CD4-positive, CD25-positive, alpha-beta regulatory T cell (primary cell): Measurements from ENCODE around the gene HACD1. TPM values are rescaled to one million over a fixed set of nuclear protein-coding genes. Genes with fewer than 3 reads are reported as not detected.

ENCODE experiments used
- ATAC-seq, 2 donors: fragments of 150-1000 bp; cut with Tn5 transposase; one replicate each; pipeline ENCODE4 v1.10.0; 2021; ENCODE audit warnings: low read depth in 2 of 2, moderate number of reproducible peaks in 2 of 2, moderate library complexity in 1 of 2
- DNase-seq, 3 donors: peaks; one replicate each; pipeline versions ENCODE4 v3.0.0 to v3.0.0-alpha.2; 2012 to 2022; ENCODE audit warnings: mixed read lengths in 1 of 3
- H3K27ac ChIP-seq: one replicate; pipeline ENCODE4 v1.7.0; 2013; ENCODE audit warnings: mild to moderate bottlenecking, low read length; ENCODE audit not compliant: insufficient read depth, poor library complexity, severe bottlenecking
- H3K27me3 ChIP-seq: one replicate; pipeline ENCODE4 v1.7.0; 2013; ENCODE audit warnings: low read length; ENCODE audit not compliant: control insufficient read depth, insufficient read depth
- H3K36me3 ChIP-seq: one replicate; pipeline ENCODE4 v1.7.0; 2013; ENCODE audit warnings: mild to moderate bottlenecking, low read length, moderate library complexity; ENCODE audit not compliant: control insufficient read depth, insufficient read depth
- H3K4me1 ChIP-seq: 2 replicates; pipeline ENCODE4 v1.7.0; 2013; ENCODE audit warnings: mild to moderate bottlenecking, low read length; ENCODE audit not compliant: insufficient read depth, control insufficient read depth, poor library complexity, severe bottlenecking
- H3K4me3 ChIP-seq: one replicate; pipeline ENCODE4 v1.7.0; 2013; ENCODE audit warnings: low read depth, mild to moderate bottlenecking, low read length, moderate library complexity
- H3K9me3 ChIP-seq, 2 experiments: 1 replicate in 1 of 2; 2 replicates in 1 of 2; pipeline ENCODE4 v1.7.0; 2013; ENCODE audit warnings: low read length in 2 of 2, mild to moderate bottlenecking in 1 of 2, moderate library complexity in 1 of 2; ENCODE audit not compliant: control insufficient read depth in 2 of 2
- H3K27ac Mint-ChIP-seq, 3 donors: one replicate each; pipeline ENCODE4 v1.8.0; 2020 to 2022; ENCODE audit warnings: mild to moderate bottlenecking in 3 of 3, mixed read lengths in 3 of 3, moderate library complexity in 2 of 3
- H3K27me3 Mint-ChIP-seq: one replicate; pipeline ENCODE4 v1.8.0; 2022; ENCODE audit warnings: mild to moderate bottlenecking, mixed read lengths
- H3K36me3 Mint-ChIP-seq: one replicate; pipeline ENCODE4 v1.8.0; 2020; ENCODE audit warnings: mixed read lengths
- H3K4me1 Mint-ChIP-seq, 4 donors: one replicate each; pipeline ENCODE4 v1.8.0; 2020 to 2022; ENCODE audit warnings: mixed read lengths in 4 of 4, mild to moderate bottlenecking in 1 of 4
- H3K4me3 Mint-ChIP-seq, 4 donors: one replicate each; pipeline ENCODE4 v1.8.0; 2020 to 2022; ENCODE audit warnings: mild to moderate bottlenecking in 4 of 4, mixed read lengths in 4 of 4, moderate library complexity in 3 of 4
- H3K9me3 Mint-ChIP-seq, 7 donors: one replicate each; pipeline ENCODE4 v1.8.0; 2020 to 2022; ENCODE audit warnings: mixed read lengths in 7 of 7, mild to moderate bottlenecking in 3 of 7, moderate library complexity in 2 of 7
- polyA plus RNA-seq, 4 donors: library from polyadenylated mRNA; unstranded; fragments of 300-500 nt; fragmentation: Illumina TruSeq; gene quantifications; one replicate each; pipeline ENCODE4 v1.2.3, GENCODE V29; 2021
- total RNA-seq: library from RNA; stranded (reverse); gene quantifications from one replicate; pipeline ENCODE4 v1.2.3, GENCODE V29; 2022

Gene HACD1
- total and polyA plus RNA-seq, 5 donors from 2014 or later, result 22.0 to 65.8 (median 40.4) TPM

- peak overlapping the region; percentile 97 for H3K27ac ChIP-seq
- peaks cover 7 to 11% of the 10 kb centered on the region in 2 experiments for H3K9me3 ChIP-seq
- Mint-ChIP-seq H3K27ac (peak overlapping the region; percentile 75 to 99 (median 92)), H3K4me1 (peaks cover 55 to 94% (median 68%) of the 10 kb centered on the region in 4 donors), H3K36me3 (peaks cover 50% of the 10 kb centered on the region), H3K27me3 (no peaks in the 10 kb centered on the region), H3K4me3 (peak overlapping the region; percentile 84 to 94 (median 87)), H3K9me3 (peaks cover 0 to 7% (median 1%) of the 10 kb centered on the region in 7 donors)
- no peak for ATAC-seq
- peak overlapping the region; percentile 88 for H3K4me3 ChIP-seq
- peaks cover 16% of the 10 kb centered on the region for H3K36me3 ChIP-seq
- no peak for DNase-seq
- H3K4me1 ChIP-seq, result peaks cover 70% of the 10 kb centered on the region
- no peaks in the 10 kb centered on the region for H3K27me3 ChIP-seq
These were observed 39.9 kb upstream of the HACD1 start for GRCh38 chr10:17657103-17657500.

GRCh38 chr10:17655567-17656146 lies 38.5 kb upstream of the HACD1 start:
- Histone ChIP-seq H3K27ac (peak overlapping the region; percentile 97), H3K4me3 (peak overlapping the region; percentile 88), H3K9me3 (peaks cover 7 to 11% of the 10 kb centered on the region in 2 experiments), H3K36me3 (peaks cover 8% of the 10 kb centered on the region), H3K27me3 (no peaks in the 10 kb centered on the region), H3K4me1 (peaks cover 70% of the 10 kb centered on the region)
- Mint-ChIP-seq H3K4me1 (peaks cover 54 to 93% (median 67%) of the 10 kb centered on the region in 4 donors), H3K4me3 (peak overlapping the region; percentile 84 to 94 (median 87)), H3K27me3 (no peaks in the 10 kb centered on the region), H3K27ac (peak overlapping the region; percentile 75 to 99 (median 92)), H3K9me3 (peaks cover 0 to 7% (median 1%) of the 10 kb centered on the region in 7 donors), H3K36me3 (peaks cover 47% of the 10 kb centered on the region)
- DNase-seq (peak; percentile 33 to 77 (median 73)), ATAC-seq (peak; percentile 72 to 74)

GRCh38 chr10:17655009-17655408 lies 37.8 kb upstream of the HACD1 start:
- Mint-ChIP-seq H3K4me3 (peak overlapping the region; percentile 84 to 94 (median 87)), H3K9me3 (peaks cover 0 to 7% (median 1%) of the 10 kb centered on the region in 7 donors), H3K36me3 (peaks cover 52% of the 10 kb centered on the region), H3K4me1 (peaks cover 54 to 94% (median 73%) of the 10 kb centered on the region in 4 donors), H3K27ac (peak overlapping the region; percentile 75 to 99 (median 92)), H3K27me3 (no peaks in the 10 kb centered on the region)
- H3K27me3 ChIP-seq, result no peaks in the 10 kb centered on the region
- peaks cover 7 to 11% of the 10 kb centered on the region in 2 experiments for H3K9me3 ChIP-seq
- peaks cover 10% of the 10 kb centered on the region for H3K36me3 ChIP-seq
- ATAC-seq, result peak in 1 of 2 donors; percentile 19
- DNase-seq, result peak in 1 of 3 donors; percentile 58
- peak overlapping the region; percentile 97 for H3K27ac ChIP-seq
- peak overlapping the region; percentile 88 for H3K4me3 ChIP-seq
- peaks cover 69% of the 10 kb centered on the region for H3K4me1 ChIP-seq

- H3K4me1 ChIP-seq, result peaks cover 71% of the 10 kb centered on the region
- H3K4me1 Mint-ChIP-seq, result peaks cover 46 to 95% (median 81%) of the 10 kb centered on the region in 4 donors
- H3K27me3 ChIP-seq, result no peaks in the 10 kb centered on the region
- peaks cover 56% of the 10 kb centered on the region for H3K36me3 Mint-ChIP-seq
- H3K36me3 ChIP-seq, result peaks cover 14% of the 10 kb centered on the region
- peak overlapping the region; percentile 97 for H3K27ac ChIP-seq
- ATAC-seq (no peak), DNase-seq (no peak)
- peak overlapping the region; percentile 87 for H3K4me3 ChIP-seq
- no peaks in the 10 kb centered on the region for H3K27me3 Mint-ChIP-seq
- peaks cover 7 to 11% of the 10 kb centered on the region in 2 experiments for H3K9me3 ChIP-seq
- peak overlapping the region; percentile 94 to 100 (median 98) for H3K4me3 Mint-ChIP-seq
- H3K9me3 Mint-ChIP-seq, result peaks cover 0 to 7% (median 3%) of the 10 kb centered on the region in 7 donors
- peak overlapping the region; percentile 57 to 92 (median 62) for H3K27ac Mint-ChIP-seq
These were observed 35.4 kb upstream of the HACD1 start for GRCh38 chr10:17652585-17652984.

GRCh38 chr10:17651896-17652295 lies 34.7 kb upstream of the HACD1 start:
- peak overlapping the region; percentile 97 for H3K27ac ChIP-seq
- H3K4me1 ChIP-seq, result peaks cover 73% of the 10 kb centered on the region
- Mint-ChIP-seq H3K36me3 (peaks cover 52% of the 10 kb centered on the region), H3K27me3 (no peaks in the 10 kb centered on the region), H3K27ac (peak overlapping the region; percentile 43 to 100 (median 96)), H3K4me1 (peaks cover 41 to 94% (median 77%) of the 10 kb centered on the region in 4 donors), H3K4me3 (peak overlapping the region; percentile 94 to 100 (median 98)), H3K9me3 (peaks cover 0 to 7% (median 3%) of the 10 kb centered on the region in 7 donors)
- H3K36me3 ChIP-seq, result peaks cover 20% of the 10 kb centered on the region
- ATAC-seq, result no peak
- no peak for DNase-seq
- H3K27me3 ChIP-seq, result no peaks in the 10 kb centered on the region
- peaks cover 7 to 11% of the 10 kb centered on the region in 2 experiments for H3K9me3 ChIP-seq
- peak overlapping the region; percentile 87 for H3K4me3 ChIP-seq

GRCh38 chr10:17650416-17650815 lies 33.2 kb upstream of the HACD1 start:
- Mint-ChIP-seq H3K27ac (peak overlapping the region; percentile 43 to 100 (median 96)), H3K9me3 (peaks cover 0 to 7% (median 2%) of the 10 kb centered on the region in 7 donors), H3K4me3 (peak overlapping the region; percentile 94 to 100 (median 98)), H3K4me1 (peaks cover 32 to 90% (median 68%) of the 10 kb centered on the region in 4 donors), H3K36me3 (peaks cover 58% of the 10 kb centered on the region), H3K27me3 (no peaks in the 10 kb centered on the region)
- peaks cover 7 to 11% of the 10 kb centered on the region in 2 experiments for H3K9me3 ChIP-seq
- H3K36me3 ChIP-seq, result peaks cover 22% of the 10 kb centered on the region
- no peaks in the 10 kb centered on the region for H3K27me3 ChIP-seq
- peaks cover 76% of the 10 kb centered on the region for H3K4me1 ChIP-seq
- no peak for ATAC-seq
- H3K4me3 ChIP-seq, result peak overlapping the region; percentile 100
- DNase-seq, result no peak
- peak overlapping the region; percentile 97 for H3K27ac ChIP-seq

- peaks cover 71% of the 10 kb centered on the region for H3K4me1 ChIP-seq
- H3K4me3 Mint-ChIP-seq, result peak overlapping the region; percentile 94 to 100 (median 98)
- ATAC-seq (no peak), DNase-seq (no peak)
- H3K27me3 ChIP-seq, result no peaks in the 10 kb centered on the region
- no peaks in the 10 kb centered on the region for H3K27me3 Mint-ChIP-seq
- peaks cover 7 to 11% of the 10 kb centered on the region in 2 experiments for H3K9me3 ChIP-seq
- H3K4me1 Mint-ChIP-seq, result peaks cover 26 to 86% (median 63%) of the 10 kb centered on the region in 4 donors
- H3K27ac ChIP-seq, result peak overlapping the region; percentile 97
- H3K27ac Mint-ChIP-seq, result peak overlapping the region; percentile 96 to 100 (median 96)
- H3K9me3 Mint-ChIP-seq, result peaks cover 0 to 7% (median 2%) of the 10 kb centered on the region in 7 donors
- H3K36me3 Mint-ChIP-seq, result peaks cover 58% of the 10 kb centered on the region
- peak overlapping the region; percentile 100 for H3K4me3 ChIP-seq
- H3K36me3 ChIP-seq, result peaks cover 22% of the 10 kb centered on the region
These were observed 32.7 kb upstream of the HACD1 start for GRCh38 chr10:17649836-17650235.
